Common myeloid progenitor, CD34-positive (primary cell): ENCODE measurements around the gene SYNE1.
"Not testable (repeated sequence)": the region's sequence is repeated elsewhere in the genome, so short reads cannot be mapped to it uniquely, and the experiment has no call there.

ENCODE experiments used
- CTCF ChIA-PET: fragments of 350-600 bp; sonication (Branson Sonifier 250); formaldehyde crosslinking; loops from one replicate; lab custom pipeline; 2021; ENCODE audit warnings: antibody characterized with exemption; lab: Charles Lee
- POLR2A ChIA-PET: fragments of 350-600 bp; sonication (Branson Sonifier 250); formaldehyde crosslinking; loops from one replicate; lab custom pipeline; 2021; ENCODE audit warnings: antibody characterized with exemption; lab: Charles Lee
- DNase-seq, 3 donors: peaks; one replicate each; pipeline versions ENCODE4 v3.0.0 to v3.0.0-alpha.2; 2013
- H3K27ac ChIP-seq, 2 experiments: 1 replicate in 1 of 2; 2 replicates in 1 of 2; pipeline ENCODE4 v1.7.0; 2013; ENCODE audit warnings: inconsistent platforms in 2 of 2, low read length in 2 of 2, mild to moderate bottlenecking in 2 of 2, low read depth in 1 of 2, moderate library complexity in 1 of 2; ENCODE audit not compliant: severe bottlenecking in 2 of 2, insufficient read depth in 1 of 2, poor library complexity in 1 of 2
- H3K27me3 ChIP-seq, 5 experiments: replicated peaks in 2 of 5; 1 replicate in 3 of 5; 2 replicates in 2 of 5; pipeline versions ENCODE4 v1.6.1 to v1.7.0; 2013; ENCODE audit warnings: low read length in 4 of 5, mild to moderate bottlenecking in 2 of 5, moderate library complexity in 2 of 5, inconsistent platforms in 1 of 5; ENCODE audit not compliant: insufficient read depth in 5 of 5, control insufficient read depth in 4 of 5
- H3K36me3 ChIP-seq, 4 experiments: 1 replicate in 2 of 4; 2 replicates in 2 of 4; pipeline versions ENCODE4 v1.6.1 to v1.7.0; 2013; ENCODE audit warnings: low read length in 3 of 4, control low read depth in 1 of 4, mild to moderate bottlenecking in 1 of 4; ENCODE audit not compliant: control insufficient read depth in 4 of 4, insufficient read depth in 4 of 4
- H3K4me1 ChIP-seq, 4 experiments: 1 replicate in 3 of 4; 2 replicates in 1 of 4; pipeline versions ENCODE4 v1.6.1 to v1.7.1; 2013; ENCODE audit warnings: low read length in 3 of 4, mild to moderate bottlenecking in 3 of 4, control low read depth in 1 of 4, inconsistent platforms in 1 of 4, moderate library complexity in 1 of 4; ENCODE audit not compliant: control insufficient read depth in 4 of 4, insufficient read depth in 4 of 4; ENCODE audit errors: control extremely low read depth in 1 of 4
- H3K4me3 ChIP-seq, 7 experiments: 1 replicate in 4 of 7; 2 replicates in 3 of 7; pipeline versions ENCODE4 v1.5.1 to v1.7.0; 2013; ENCODE audit warnings: mild to moderate bottlenecking in 7 of 7, low read length in 6 of 7, moderate library complexity in 6 of 7, inconsistent platforms in 2 of 7, low read depth in 2 of 7, control low read depth in 1 of 7; ENCODE audit not compliant: insufficient read depth in 4 of 7, control insufficient read depth in 1 of 7; ENCODE audit errors: extremely low read depth in 1 of 7
- H3K9me3 ChIP-seq, 5 experiments: 1 replicate in 4 of 5; 2 replicates in 1 of 5; pipeline versions ENCODE4 v1.6.1 to v1.7.1; 2013; ENCODE audit warnings: low read length in 4 of 5, mild to moderate bottlenecking in 2 of 5, inconsistent platforms in 1 of 5, low read depth in 1 of 5, moderate library complexity in 1 of 5; ENCODE audit not compliant: control insufficient read depth in 4 of 5, insufficient read depth in 2 of 5; ENCODE audit errors: control extremely low read depth in 1 of 5
- WGBS: methylation state at CpG from one replicate; pipeline ENCODE4 v1.1.5; 2013; ENCODE audit not compliant: insufficient coverage; 5-methylcytosine and 5-hydroxymethylcytosine counted together

Gene SYNE1

DNA sequence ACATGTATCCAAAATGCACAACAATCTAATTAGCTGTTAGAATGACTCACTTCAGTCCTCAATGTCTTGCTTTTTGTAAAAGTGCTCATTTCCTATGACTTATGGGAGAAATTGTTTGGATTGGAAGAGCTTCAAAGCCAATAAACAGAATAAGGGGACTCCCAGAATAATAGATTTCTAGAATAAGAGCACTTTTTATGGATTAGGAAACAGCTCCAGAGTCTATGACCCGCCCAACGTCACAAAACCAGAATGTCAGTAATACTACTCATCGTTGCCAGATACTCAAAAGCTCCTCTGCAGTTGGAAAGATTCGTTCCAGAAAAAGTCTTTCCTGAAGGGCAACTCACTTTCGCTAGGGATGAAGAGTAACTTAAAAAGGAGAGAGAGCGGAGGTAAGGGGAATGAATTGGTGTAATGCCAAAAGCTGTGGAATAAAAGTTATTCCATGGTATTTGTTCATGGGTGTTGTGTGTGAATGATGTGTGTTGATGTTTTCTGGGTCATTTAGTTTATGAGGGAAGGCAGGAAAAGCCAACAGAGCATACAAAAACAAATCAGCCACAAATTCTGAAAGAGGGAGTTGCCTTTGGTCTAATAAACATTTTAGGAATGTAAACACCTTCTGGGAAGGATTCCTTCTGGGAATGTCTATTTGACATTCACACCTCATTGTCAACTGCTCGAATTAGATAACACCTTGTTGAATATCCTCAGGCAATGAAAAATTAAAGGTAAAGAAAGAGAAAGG, 64.6 kb downstream of the SYNE1 start:
- H3K4me3 ChIP-seq, result no peak overlapping the region
- peaks cover 0 to 3% (median 2%) of the 10 kb centered on the region in 4 experiments for H3K4me1 ChIP-seq
- WGBS, result 94% methylated on average over 6 of the region's 7 CpGs
- POLR2A ChIA-PET, result no interaction called here
- H3K9me3 ChIP-seq, result no peaks in the 10 kb centered on the region
- CTCF ChIA-PET, result interaction anchor here (1.1 kb wide), 1 partner anchor 70 kb away, joined by 3 read pairs; no protein-coding TSS in a partner anchor
- H3K27ac ChIP-seq, result no peak overlapping the region
- H3K36me3 ChIP-seq, result no peaks in the 10 kb centered on the region
- H3K27me3 ChIP-seq, result no peaks in the 10 kb centered on the region
- no peak for DNase-seq

DNA sequence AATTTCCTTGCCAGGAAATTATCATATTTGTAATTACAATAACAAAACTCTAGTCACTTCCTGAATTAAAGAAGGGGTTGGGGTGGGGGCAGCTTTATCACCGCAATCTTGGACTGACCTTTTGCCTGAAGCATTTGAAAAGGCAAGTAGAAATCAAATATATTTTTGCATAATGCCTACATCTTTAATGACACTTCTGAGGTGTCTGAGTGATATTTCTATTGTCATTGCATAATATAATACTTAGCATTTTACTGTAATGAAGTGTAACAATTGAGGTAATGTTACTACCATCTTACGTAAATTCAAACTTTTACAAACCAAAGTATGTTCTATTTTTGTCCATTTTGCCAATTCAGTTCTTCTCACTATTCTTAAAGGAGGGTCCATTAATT, 65.2 kb downstream of the SYNE1 start:
- no peaks in the 10 kb centered on the region for H3K27me3 ChIP-seq
- WGBS, result no CpG with 5 or more reads among the region's 2 CpGs
- no peak overlapping the region for H3K27ac ChIP-seq
- ChIA-PET CTCF (interaction anchor here (1.1 kb wide), 1 partner anchor 70 kb away, joined by 3 read pairs; no protein-coding TSS in a partner anchor), POLR2A (no interaction called here)
- H3K4me1 ChIP-seq, result peaks cover 0 to 3% (median 2%) of the 10 kb centered on the region in 4 experiments
- H3K36me3 ChIP-seq, result no peaks in the 10 kb centered on the region
- no peak for DNase-seq
- H3K9me3 ChIP-seq, result no peaks in the 10 kb centered on the region
- H3K4me3 ChIP-seq, result no peak overlapping the region

DNA sequence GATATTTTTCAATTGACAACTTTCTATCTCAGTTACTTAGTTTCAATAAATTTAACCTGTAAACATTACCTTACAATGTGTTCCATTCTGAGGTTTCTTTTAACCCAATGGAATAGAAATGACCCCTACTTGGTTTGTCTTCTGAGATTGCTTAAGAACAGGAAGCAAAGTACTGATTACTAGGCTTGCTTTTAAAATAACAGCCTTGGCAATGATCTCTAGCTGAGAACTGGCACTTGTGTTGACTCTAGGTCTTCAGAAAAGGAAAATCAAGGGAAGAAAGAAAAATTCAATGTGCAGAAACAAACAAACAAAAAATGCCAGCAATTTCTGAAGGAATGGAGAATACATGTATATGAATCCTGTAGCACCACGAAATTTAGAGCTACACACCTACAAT, 66.1 kb downstream of the SYNE1 start:
- no peak for DNase-seq
- Histone ChIP-seq H3K27me3 (no peaks in the 10 kb centered on the region), H3K4me1 (peaks cover 0 to 3% (median 1%) of the 10 kb centered on the region in 4 experiments), H3K27ac (no peak overlapping the region), H3K4me3 (no peak overlapping the region), H3K9me3 (no peaks in the 10 kb centered on the region), H3K36me3 (no peaks in the 10 kb centered on the region)
- CTCF ChIA-PET, result no interaction called here
- POLR2A ChIA-PET, result no interaction called here
- WGBS, result no CpG with 5 or more reads among the region's 1 CpG

DNA sequence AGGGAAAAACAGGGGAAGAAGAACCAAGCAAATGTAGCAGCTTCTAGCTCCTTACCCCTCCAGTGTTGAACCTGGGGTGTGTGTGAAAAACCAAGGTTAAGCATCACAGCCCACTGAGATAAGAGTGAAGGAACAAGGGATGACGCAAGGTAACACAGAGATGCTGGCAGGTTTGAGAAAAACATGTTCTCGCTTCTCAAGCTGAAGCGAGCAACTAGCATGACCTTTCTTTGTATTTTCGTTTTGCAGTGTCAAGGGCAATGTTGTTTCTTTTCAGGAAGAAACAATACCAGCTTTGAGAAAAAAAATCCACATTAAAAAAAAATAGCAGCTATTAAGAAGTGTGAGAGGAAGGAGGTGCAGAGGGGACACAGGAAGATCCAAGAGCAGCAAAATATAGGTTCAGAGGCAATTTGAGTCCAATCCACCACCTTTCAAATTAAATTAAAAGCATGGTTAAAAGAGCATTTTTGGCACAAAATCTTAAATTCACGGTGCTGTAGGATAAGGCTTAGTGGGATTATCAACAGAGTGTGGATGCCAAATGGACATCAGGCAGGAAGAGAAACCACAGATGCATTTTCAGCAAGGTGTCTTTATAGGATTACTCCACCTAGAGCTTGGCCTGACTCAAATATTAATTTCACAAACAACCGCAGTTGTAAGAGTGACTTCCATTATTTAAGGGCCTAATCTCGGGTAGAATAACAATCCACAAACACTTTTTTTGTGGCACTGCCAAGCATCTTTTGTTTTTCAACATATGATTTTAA, 70.9 kb downstream of the SYNE1 start:
- POLR2A ChIA-PET, result no interaction called here
- DNase-seq, result no peak
- no peaks in the 10 kb centered on the region for H3K27me3 ChIP-seq
- no peak overlapping the region for H3K4me3 ChIP-seq
- no peaks in the 10 kb centered on the region for H3K9me3 ChIP-seq
- no peaks in the 10 kb centered on the region for H3K4me1 ChIP-seq
- H3K36me3 ChIP-seq, result no peaks in the 10 kb centered on the region
- H3K27ac ChIP-seq, result no peak overlapping the region
- CTCF ChIA-PET, result no interaction called here
- WGBS, result 92% methylated on average over 3 of the region's 7 CpGs

DNA sequence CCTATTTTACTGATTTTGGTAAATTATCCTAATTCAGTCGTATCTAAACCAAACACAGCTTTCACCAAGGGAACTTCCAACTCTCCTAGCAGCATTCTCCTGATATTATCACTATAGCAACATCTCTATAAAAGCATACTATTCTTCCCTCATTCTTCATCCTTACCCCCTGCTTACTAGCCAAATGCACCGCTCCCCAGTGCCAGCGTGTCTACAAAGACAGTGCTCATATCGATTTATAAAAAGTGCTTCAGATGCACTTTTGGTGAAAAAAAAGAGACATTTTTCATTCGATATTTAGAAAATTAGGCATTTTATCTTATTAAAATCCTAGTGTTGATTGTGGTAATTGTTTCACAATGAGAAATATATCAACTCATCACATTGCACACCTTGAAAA, 74.0 kb downstream of the SYNE1 start:
- no peaks in the 10 kb centered on the region for H3K36me3 ChIP-seq
- DNase-seq, result no peak
- H3K27ac ChIP-seq, result no peak overlapping the region
- no peaks in the 10 kb centered on the region for H3K27me3 ChIP-seq
- WGBS, result 100% methylated on average over 1 of the region's 5 CpGs
- H3K4me1 ChIP-seq, result no peaks in the 10 kb centered on the region
- POLR2A ChIA-PET, result no interaction called here
- H3K9me3 ChIP-seq, result peaks cover 0 to 9% (median 0%) of the 10 kb centered on the region in 5 experiments
- CTCF ChIA-PET, result no interaction called here
- H3K4me3 ChIP-seq, result no peak overlapping the region

DNA sequence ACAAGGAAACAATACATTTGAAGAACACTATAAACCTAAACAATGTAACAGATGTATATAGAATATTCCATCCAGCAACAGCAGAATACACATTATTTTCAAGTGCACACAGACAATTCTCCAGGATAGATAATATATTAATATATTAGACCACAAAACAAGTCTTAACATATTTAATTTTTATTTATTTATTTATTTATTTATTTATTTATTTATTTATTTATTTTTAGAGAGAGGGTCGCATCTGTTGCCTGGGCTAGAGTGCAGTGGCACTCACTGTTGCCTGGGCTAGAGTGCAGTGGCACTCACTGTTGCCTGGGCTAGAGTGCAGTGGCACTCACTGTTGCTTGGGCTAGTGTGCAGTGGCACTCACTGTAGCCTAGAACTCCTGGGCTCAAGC, 78.4 kb downstream of the SYNE1 start:
- H3K36me3 ChIP-seq, H3K4me3 ChIP-seq, DNase-seq, POLR2A ChIA-PET, H3K4me1 ChIP-seq, H3K27ac ChIP-seq, CTCF ChIA-PET, H3K27me3 ChIP-seq: not testable (repeated sequence)
- peaks cover 0 to 21% (median 5%) of the 10 kb centered on the region in 5 experiments for H3K9me3 ChIP-seq
- WGBS, result 100% methylated on average over 1 of the region's 1 CpG

DNA sequence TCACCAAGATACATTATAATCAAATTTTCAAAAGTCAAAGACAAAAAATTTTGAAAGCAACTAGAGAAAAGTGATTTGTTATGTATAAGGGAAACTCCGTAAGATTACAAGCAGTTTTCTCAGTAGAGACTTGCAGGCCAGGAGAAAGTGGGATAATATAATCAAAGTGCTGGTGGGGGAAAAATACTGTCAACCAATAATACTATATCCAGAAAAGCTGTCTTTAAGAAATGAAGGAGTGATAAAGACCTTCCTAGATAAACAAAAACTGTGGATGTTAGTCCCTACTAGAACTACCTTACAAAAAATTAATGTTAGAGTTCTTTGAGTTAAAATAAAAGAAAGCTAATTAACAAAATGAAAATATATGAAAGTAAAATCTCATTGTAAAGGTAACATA, 79.7 kb downstream of the SYNE1 start:
- DNase-seq, result no peak
- Histone ChIP-seq H3K9me3 (peaks cover 0 to 21% (median 5%) of the 10 kb centered on the region in 5 experiments), H3K4me1 (peaks cover 0 to 2% (median 0%) of the 10 kb centered on the region in 4 experiments), H3K27me3 (no peaks in the 10 kb centered on the region), H3K27ac (no peak overlapping the region), H3K4me3 (no peak overlapping the region), H3K36me3 (no peaks in the 10 kb centered on the region)
- ChIA-PET POLR2A (no interaction called here), CTCF (interaction anchor here (0.8 to 2.2 kb wide), 4 partner anchors 30 to 144 kb away, joined by 3 to 8 read pairs (median 3); no protein-coding TSS in a partner anchor)
- WGBS, result no CpG with 5 or more reads among the region's 1 CpG
